Neural progenitor cell (in vitro differentiated cells): Measurements from ENCODE around the gene TRIOBP. TPM values are rescaled to one million over a fixed set of nuclear protein-coding genes. Genes with fewer than 3 reads are reported as not detected.
A peak's percentile ranks its signal among the peaks of the same experiment; 100 is the strongest.

Source experiments
- DNase-seq: peaks from one replicate; pipeline ENCODE4 v3.0.0-alpha.2; 2016; ENCODE audit warnings: low spot score
- H2AFZ ChIP-seq: fragments of 200-600 bp; sonication (generic); replicated peaks from 2 replicates; pipeline ENCODE4 v1.6.1; 2016; ENCODE audit warnings: antibody characterized with exemption
- H3F3A ChIP-seq: fragments of 200-600 bp; sonication (generic); 2 replicates; pipeline ENCODE4 v1.6.1; 2016; ENCODE audit warnings: antibody characterized with exemption, low read depth
- H3K27ac ChIP-seq: fragments of 200-600 bp; sonication (generic); 2 replicates; pipeline ENCODE4 v1.5.1; 2016; ENCODE audit warnings: mild to moderate bottlenecking
- H3K27me3 ChIP-seq: fragments of 200-600 bp; sonication (generic); 2 replicates; pipeline ENCODE4 v1.6.1; 2016; ENCODE audit warnings: mild to moderate bottlenecking, moderate library complexity
- H3K36me3 ChIP-seq: fragments of 200-600 bp; sonication (generic); 2 replicates; pipeline ENCODE4 v1.5.1; 2016
- H3K4me1 ChIP-seq: fragments of 200-600 bp; sonication (generic); 2 replicates; pipeline ENCODE4 v1.6.1; 2016; ENCODE audit warnings: mixed run types
- H3K4me2 ChIP-seq: fragments of 200-600 bp; sonication (generic); 2 replicates; pipeline ENCODE4 v1.6.1; 2016
- H3K4me3 ChIP-seq: fragments of 200-600 bp; sonication (generic); 2 replicates; pipeline ENCODE4 v1.5.1; 2016
- H3K79me2 ChIP-seq: fragments of 200-600 bp; sonication (generic); 2 replicates; pipeline ENCODE4 v1.6.1; 2016; ENCODE audit warnings: low read depth
- H3K9ac ChIP-seq: fragments of 200-600 bp; sonication (generic); 2 replicates; pipeline ENCODE4 v1.6.1; 2016
- H3K9me3 ChIP-seq: fragments of 200-600 bp; sonication (generic); 2 replicates; pipeline ENCODE4 v1.5.1; 2016; ENCODE audit warnings: low read depth
- H4K20me1 ChIP-seq: fragments of 200-600 bp; sonication (generic); 2 replicates; pipeline ENCODE4 v1.6.1; 2016; ENCODE audit warnings: low read depth
- H3K27ac Mint-ChIP-seq: 3 replicates; pipeline ENCODE4 v1.8.0; 2021; ENCODE audit warnings: mixed read lengths
- H3K27me3 Mint-ChIP-seq: 2 replicates; pipeline ENCODE4 v1.8.0; 2022; ENCODE audit warnings: low read depth, mild to moderate bottlenecking, inconsistent platforms, moderate library complexity, mixed read lengths; ENCODE audit not compliant: insufficient read depth
- H3K36me3 Mint-ChIP-seq: 3 replicates; pipeline ENCODE4 v1.8.0; 2021; ENCODE audit warnings: mixed read lengths
- H3K4me1 Mint-ChIP-seq: 3 replicates; pipeline ENCODE4 v1.8.0; 2021; ENCODE audit warnings: mixed read lengths
- H3K4me3 Mint-ChIP-seq: 3 replicates; pipeline ENCODE4 v1.8.0; 2021; ENCODE audit warnings: mild to moderate bottlenecking, moderate library complexity, mixed read lengths
- H3K9me3 Mint-ChIP-seq: 3 replicates; pipeline ENCODE4 v1.8.0; 2020; ENCODE audit warnings: mixed read lengths
- CTCF ChIP-seq: fragments of 200-600 bp; sonication (generic); IDR thresholded peaks from 2 replicates; pipeline ENCODE4 v1.5.1; 2017; ENCODE audit warnings: antibody characterized with exemption, mild to moderate bottlenecking
- EZH2 ChIP-seq: fragments of 200-600 bp; sonication (generic); IDR thresholded peaks from 2 replicates; pipeline ENCODE4 v1.6.1; 2017; ENCODE audit warnings: antibody characterized with exemption, mild to moderate bottlenecking, moderate library complexity
- EZH2phosphoT487 ChIP-seq: fragments of 200-600 bp; sonication (generic); IDR thresholded peaks from 2 replicates; pipeline ENCODE4 v1.6.1; 2017; ENCODE audit warnings: antibody characterized with exemption
- total RNA-seq: library from RNA; depleted of rRNA; stranded (reverse); fragments of >200 nt; gene quantifications from 2 replicates; pipeline ENCODE4 v1.2.3, GENCODE V29; 2015; ENCODE audit warnings: low replicate concordance

The TRIOBP gene
- total RNA-seq, 1 donor from 2014 or later, result 25.2 TPM

- H3K9me3 Mint-ChIP-seq, result no peaks in the 10 kb centered on the region
- TF ChIP-seq EZH2phosphoT487 (no peak), EZH2 (no peak), CTCF (peak; percentile 86)
- Histone ChIP-seq H3K9ac (no peak overlapping the region), H3K36me3 (no peaks in the 10 kb centered on the region), H3K4me1 (peaks cover 22% of the 10 kb centered on the region), H3K79me2 (no peaks in the 10 kb centered on the region), H3K27me3 (peaks cover 44% of the 10 kb centered on the region), H3K4me3 (peak overlapping the region; percentile 54), H3K4me2 (peak overlapping the region; percentile 98), H4K20me1 (peaks cover 3% of the 10 kb centered on the region), H3F3A (peaks cover 32% of the 10 kb centered on the region), H3K27ac (no peak overlapping the region), H2AFZ (peak overlapping the region; percentile 45), H3K9me3 (no peaks in the 10 kb centered on the region)
- H3K4me1 Mint-ChIP-seq, result peaks cover 24% of the 10 kb centered on the region
- H3K4me3 Mint-ChIP-seq, result peak overlapping the region; percentile 80
- peak; percentile 88 for DNase-seq
- H3K27ac Mint-ChIP-seq, result peak overlapping the region; percentile 78
- peaks cover 16% of the 10 kb centered on the region for H3K27me3 Mint-ChIP-seq
- H3K36me3 Mint-ChIP-seq, result peaks cover 1% of the 10 kb centered on the region
Measured at GRCh38 chr22:37817705-37818408, 121.0 kb downstream of the TRIOBP start.

DNA sequence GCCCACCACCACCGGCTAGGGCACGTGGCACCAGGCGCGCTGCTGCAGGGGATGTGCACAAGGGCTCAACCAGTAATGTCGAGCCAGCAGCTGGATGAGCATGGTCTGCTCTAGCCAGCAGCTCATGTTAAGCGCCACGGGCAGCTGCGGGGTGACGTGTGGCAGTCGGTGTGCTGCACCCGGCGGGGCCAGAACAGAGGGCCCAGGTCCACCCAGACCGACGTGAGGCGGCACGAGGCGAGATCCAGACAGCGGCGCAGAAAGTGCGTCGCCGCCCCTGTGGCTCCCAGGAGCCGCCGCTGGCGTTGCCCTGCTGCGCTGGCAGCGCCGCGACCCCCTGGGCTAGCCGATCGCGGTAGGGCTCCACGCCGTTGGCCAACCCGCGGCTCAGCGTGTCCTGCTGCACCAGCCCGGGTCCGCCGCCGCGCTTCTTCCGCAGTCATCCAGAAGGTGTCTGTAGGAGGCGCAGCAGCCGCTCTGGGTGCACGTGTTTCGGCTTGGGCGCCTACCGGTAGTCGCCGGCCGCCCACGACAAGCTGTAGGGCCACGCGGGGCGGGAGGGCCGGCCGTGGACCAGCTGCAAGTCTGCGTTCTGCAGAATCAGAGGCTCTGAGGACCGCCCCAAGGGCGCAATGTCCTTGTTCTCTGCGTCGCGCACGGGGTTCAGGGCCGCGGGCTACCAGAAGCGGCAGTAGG lies 121.7 kb downstream of the TRIOBP start:
- Histone ChIP-seq H3K27me3 (peaks cover 51% of the 10 kb centered on the region), H3K4me1 (peaks cover 22% of the 10 kb centered on the region), H3K9me3 (no peaks in the 10 kb centered on the region), H3K27ac (no peak overlapping the region), H3K9ac (no peak overlapping the region), H2AFZ (peak overlapping the region; percentile 27), H3K79me2 (no peaks in the 10 kb centered on the region), H3K4me3 (peak overlapping the region; percentile 54), H3K4me2 (peak overlapping the region; percentile 98), H3K36me3 (no peaks in the 10 kb centered on the region), H3F3A (peaks cover 37% of the 10 kb centered on the region), H4K20me1 (peaks cover 3% of the 10 kb centered on the region)
- H3K36me3 Mint-ChIP-seq, result no peaks in the 10 kb centered on the region
- H3K9me3 Mint-ChIP-seq, result no peaks in the 10 kb centered on the region
- peak; percentile 79 for TF ChIP-seq EZH2
- TF ChIP-seq CTCF, result peak; percentile 44
- peak; percentile 42 for TF ChIP-seq EZH2phosphoT487
- peak overlapping the region; percentile 80 for H3K4me3 Mint-ChIP-seq
- H3K27me3 Mint-ChIP-seq, result peaks cover 21% of the 10 kb centered on the region
- DNase-seq, result peak; percentile 78
- H3K27ac Mint-ChIP-seq, result no peak overlapping the region
- peaks cover 26% of the 10 kb centered on the region for H3K4me1 Mint-ChIP-seq

DNA sequence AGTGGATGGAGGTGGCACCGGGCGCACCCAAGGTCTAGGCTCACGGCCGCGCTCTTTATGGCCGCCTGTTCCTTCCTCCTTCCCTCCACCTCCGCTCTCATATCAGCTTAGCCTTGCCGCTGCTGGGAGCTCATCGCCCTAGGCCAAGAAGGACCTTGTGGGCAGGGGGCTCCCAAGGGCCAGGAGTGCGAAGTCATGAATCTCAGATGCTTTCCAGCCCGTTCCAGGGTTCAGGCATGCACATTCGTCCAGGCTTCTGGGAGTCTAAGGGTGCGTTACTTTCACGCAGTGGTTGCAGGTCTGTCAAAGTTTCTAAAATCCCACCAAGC lies 122.2 kb downstream of the TRIOBP start:
- H2AFZ ChIP-seq, result no peak overlapping the region
- no peaks in the 10 kb centered on the region for H3K79me2 ChIP-seq
- Mint-ChIP-seq H3K27ac (no peak overlapping the region), H3K9me3 (no peaks in the 10 kb centered on the region), H3K4me1 (peaks cover 26% of the 10 kb centered on the region), H3K4me3 (peak overlapping the region; percentile 75), H3K36me3 (no peaks in the 10 kb centered on the region), H3K27me3 (peaks cover 26% of the 10 kb centered on the region)
- H3K27ac ChIP-seq, result no peak overlapping the region
- H3K9me3 ChIP-seq, result no peaks in the 10 kb centered on the region
- H3K4me2 ChIP-seq, result peak overlapping the region; percentile 98
- peak; percentile 14 for TF ChIP-seq EZH2phosphoT487
- no peak for TF ChIP-seq CTCF
- no peak for TF ChIP-seq EZH2
- H3K4me1 ChIP-seq, result peaks cover 26% of the 10 kb centered on the region
- H3F3A ChIP-seq, result peaks cover 42% of the 10 kb centered on the region
- DNase-seq, result no peak
- peak overlapping the region; percentile 54 for H3K4me3 ChIP-seq
- no peaks in the 10 kb centered on the region for H3K36me3 ChIP-seq
- H3K9ac ChIP-seq, result no peak overlapping the region
- peaks cover 3% of the 10 kb centered on the region for H4K20me1 ChIP-seq
- H3K27me3 ChIP-seq, result peaks cover 56% of the 10 kb centered on the region
